Measurements from ENCODE around the gene MT1HL1. TPM values are rescaled to one million over a fixed set of nuclear protein-coding genes. Genes with fewer than 3 reads are reported as not detected.
A peak's percentile ranks its signal among the peaks of the same experiment; 100 is the strongest.

MT1HL1 gene
- polyA plus RNA-seq, 1 donor: not detected

GRCh38 chr1:237018896-237019295, 14.7 kb upstream of the MT1HL1 start:
- no peaks in the 10 kb centered on the region for H3K9me3 ChIP-seq (ENCODE audit: control insufficient read depth, low read depth, low read length)
- no peaks in the 10 kb centered on the region for H3K27me3 ChIP-seq (ENCODE audit: control insufficient read depth, insufficient read depth, low read length)
- H3K36me3 ChIP-seq (ENCODE audit: control insufficient read depth, insufficient read depth, low read length): no peaks in the 10 kb centered on the region
- no peaks in the 10 kb centered on the region for H3K4me1 ChIP-seq (ENCODE audit: control insufficient read depth, insufficient read depth, low read length)
- no peak overlapping the region for H3K4me3 ChIP-seq (ENCODE audit: low read length)
- H3K27ac ChIP-seq (ENCODE audit: low read length): no peak overlapping the region
- DNase-seq: no peak

DNA sequence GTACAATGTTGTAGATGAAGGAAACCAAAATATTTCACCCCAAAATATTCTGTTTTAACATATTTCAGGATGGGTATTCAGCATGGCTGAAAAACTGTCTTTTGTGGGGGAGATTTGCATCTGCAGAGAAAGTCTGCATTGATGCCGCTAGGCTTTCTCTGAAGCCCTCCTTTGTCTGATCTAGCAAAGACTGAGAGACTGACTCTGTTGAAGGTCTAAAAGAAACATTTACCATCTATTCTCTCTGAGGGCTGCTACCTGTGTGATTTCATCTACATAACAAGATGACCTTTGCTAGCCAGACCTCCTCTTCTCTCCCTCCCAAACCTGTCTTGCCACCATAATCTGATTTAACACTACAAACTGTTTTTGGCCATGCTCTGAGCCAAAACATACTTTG, 12.4 kb upstream of the MT1HL1 start:
- H3K27ac ChIP-seq (ENCODE audit: low read length): no peak overlapping the region
- no peak for DNase-seq
- no peak overlapping the region for H3K4me3 ChIP-seq (ENCODE audit: low read length)
- no peaks in the 10 kb centered on the region for H3K9me3 ChIP-seq (ENCODE audit: control insufficient read depth, low read depth, low read length)
- H3K36me3 ChIP-seq (ENCODE audit: control insufficient read depth, insufficient read depth, low read length): no peaks in the 10 kb centered on the region
- H3K27me3 ChIP-seq (ENCODE audit: control insufficient read depth, insufficient read depth, low read length): no peaks in the 10 kb centered on the region
- no peaks in the 10 kb centered on the region for H3K4me1 ChIP-seq (ENCODE audit: control insufficient read depth, insufficient read depth, low read length)
- no CpG with 5 or more reads among the region's 1 CpG for WGBS (ENCODE audit: insufficient coverage, low lambda C conversion rate)

- Histone ChIP-seq H3K36me3 (ENCODE audit: control insufficient read depth, insufficient read depth, low read length) (no peaks in the 10 kb centered on the region), H3K9me3 (ENCODE audit: control insufficient read depth, low read depth, low read length) (no peaks in the 10 kb centered on the region), H3K27ac (ENCODE audit: low read length) (no peak overlapping the region), H3K4me3 (ENCODE audit: low read length) (no peak overlapping the region), H3K27me3 (ENCODE audit: control insufficient read depth, insufficient read depth, low read length) (no peaks in the 10 kb centered on the region), H3K4me1 (ENCODE audit: control insufficient read depth, insufficient read depth, low read length) (no peaks in the 10 kb centered on the region)
- WGBS (ENCODE audit: insufficient coverage, low lambda C conversion rate): no CpG with 5 or more reads among the region's 5 CpGs
- DNase-seq: no peak
Measured at GRCh38 chr1:237013608-237014007, 9.4 kb upstream of the MT1HL1 start.

DNA sequence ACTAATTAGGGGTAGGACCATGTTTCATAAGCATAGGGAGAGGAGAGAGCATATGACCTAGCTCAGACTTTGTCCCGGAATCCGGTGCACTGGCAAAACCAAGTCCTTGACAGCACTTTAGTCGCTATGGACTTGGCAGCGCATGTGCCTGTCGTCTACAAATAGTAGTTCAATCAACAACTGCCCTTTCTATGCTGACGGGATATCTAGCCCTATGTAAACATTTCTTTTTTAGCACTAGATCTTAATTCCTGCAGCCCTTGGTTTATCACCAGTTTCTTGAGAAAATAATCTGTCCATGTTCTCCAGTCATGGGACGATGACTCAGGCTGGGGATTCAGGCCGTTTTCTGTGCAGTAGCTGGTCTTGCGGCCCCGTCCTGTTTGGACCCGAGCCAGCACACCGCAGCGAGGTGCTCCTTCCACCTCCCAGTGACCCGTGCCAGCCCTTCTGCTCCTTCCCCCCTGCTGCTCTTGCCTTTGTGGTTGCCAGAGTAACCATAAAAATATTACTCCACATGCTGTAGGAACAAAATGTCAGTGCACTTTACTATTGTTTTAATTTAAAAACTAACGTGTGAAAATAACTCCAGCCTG, 8.6 kb upstream of the MT1HL1 start:
- WGBS (ENCODE audit: insufficient coverage, low lambda C conversion rate): 83% methylated on average over 1 of the region's 15 CpGs
- H3K27me3 ChIP-seq (ENCODE audit: control insufficient read depth, insufficient read depth, low read length): no peaks in the 10 kb centered on the region
- H3K4me1 ChIP-seq (ENCODE audit: control insufficient read depth, insufficient read depth, low read length): no peaks in the 10 kb centered on the region
- no peak overlapping the region for H3K27ac ChIP-seq (ENCODE audit: low read length)
- no peaks in the 10 kb centered on the region for H3K9me3 ChIP-seq (ENCODE audit: control insufficient read depth, low read depth, low read length)
- H3K4me3 ChIP-seq (ENCODE audit: low read length): no peak overlapping the region
- H3K36me3 ChIP-seq (ENCODE audit: control insufficient read depth, insufficient read depth, low read length): no peaks in the 10 kb centered on the region
- DNase-seq: peak in 1 of 2 donors; percentile 6

DNA sequence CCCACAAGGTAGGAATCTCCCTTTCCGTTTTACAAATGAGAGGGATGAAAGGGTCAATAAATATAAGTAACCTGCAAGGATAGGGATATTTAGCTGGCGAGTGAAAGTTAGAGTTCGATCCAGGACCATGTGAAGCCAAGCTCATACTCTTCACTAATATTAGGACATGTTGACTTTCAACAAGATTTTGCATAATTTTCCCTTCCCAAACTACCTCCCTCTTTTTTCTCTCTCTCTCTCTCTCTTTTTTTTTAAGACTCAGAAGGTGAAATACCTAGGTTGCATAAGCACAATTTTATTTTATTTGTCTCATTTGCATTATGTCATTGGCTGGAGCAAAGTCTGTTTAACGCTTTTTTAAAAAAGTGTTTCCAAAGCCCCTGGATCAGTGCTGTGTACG, 8.1 kb upstream of the MT1HL1 start:
- Histone ChIP-seq H3K9me3 (ENCODE audit: control insufficient read depth, low read depth, low read length) (no peaks in the 10 kb centered on the region), H3K4me3 (ENCODE audit: low read length) (no peak overlapping the region), H3K27ac (ENCODE audit: low read length) (no peak overlapping the region), H3K36me3 (ENCODE audit: control insufficient read depth, insufficient read depth, low read length) (no peaks in the 10 kb centered on the region), H3K4me1 (ENCODE audit: control insufficient read depth, insufficient read depth, low read length) (no peaks in the 10 kb centered on the region), H3K27me3 (ENCODE audit: control insufficient read depth, insufficient read depth, low read length) (no peaks in the 10 kb centered on the region)
- DNase-seq: no peak
- 100% methylated on average over 1 of the region's 5 CpGs for WGBS (ENCODE audit: insufficient coverage, low lambda C conversion rate)

DNA sequence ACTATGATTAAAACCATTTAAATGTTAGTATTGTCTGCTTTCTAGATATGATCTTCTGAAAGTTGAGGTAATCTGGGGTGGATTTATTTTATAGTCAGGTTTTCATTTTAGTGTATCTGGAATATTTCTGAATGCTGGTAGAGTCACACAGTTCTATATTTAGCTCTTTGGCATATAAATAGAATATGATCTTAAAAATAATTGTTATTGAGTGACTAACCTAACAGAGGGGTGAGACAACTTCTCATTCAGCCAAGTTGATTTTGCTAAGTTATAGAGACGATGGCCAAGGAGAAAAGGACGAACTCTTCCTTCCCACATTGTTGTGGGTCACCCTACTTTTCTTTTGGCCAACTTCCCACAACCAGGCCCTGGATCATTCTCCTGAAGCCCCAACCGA, 7.2 kb upstream of the MT1HL1 start:
- Histone ChIP-seq H3K27ac (ENCODE audit: low read length) (no peak overlapping the region), H3K36me3 (ENCODE audit: control insufficient read depth, insufficient read depth, low read length) (no peaks in the 10 kb centered on the region), H3K4me3 (ENCODE audit: low read length) (no peak overlapping the region), H3K27me3 (ENCODE audit: control insufficient read depth, insufficient read depth, low read length) (no peaks in the 10 kb centered on the region), H3K4me1 (ENCODE audit: control insufficient read depth, insufficient read depth, low read length) (no peaks in the 10 kb centered on the region), H3K9me3 (ENCODE audit: control insufficient read depth, low read depth, low read length) (no peaks in the 10 kb centered on the region)
- DNase-seq: no peak
- WGBS (ENCODE audit: insufficient coverage, low lambda C conversion rate): no CpG with 5 or more reads among the region's 3 CpGs

GRCh38 chr1:237009611-237010010, 5.4 kb upstream of the MT1HL1 start:
- Histone ChIP-seq H3K4me1 (ENCODE audit: control insufficient read depth, insufficient read depth, low read length) (no peaks in the 10 kb centered on the region), H3K27me3 (ENCODE audit: control insufficient read depth, insufficient read depth, low read length) (no peaks in the 10 kb centered on the region), H3K36me3 (ENCODE audit: control insufficient read depth, insufficient read depth, low read length) (no peaks in the 10 kb centered on the region), H3K9me3 (ENCODE audit: control insufficient read depth, low read depth, low read length) (no peaks in the 10 kb centered on the region), H3K27ac (ENCODE audit: low read length) (no peak overlapping the region), H3K4me3 (ENCODE audit: low read length) (no peak overlapping the region)
- DNase-seq: no peak
- WGBS (ENCODE audit: insufficient coverage, low lambda C conversion rate): 83% methylated on average over 1 of the region's 4 CpGs

DNA sequence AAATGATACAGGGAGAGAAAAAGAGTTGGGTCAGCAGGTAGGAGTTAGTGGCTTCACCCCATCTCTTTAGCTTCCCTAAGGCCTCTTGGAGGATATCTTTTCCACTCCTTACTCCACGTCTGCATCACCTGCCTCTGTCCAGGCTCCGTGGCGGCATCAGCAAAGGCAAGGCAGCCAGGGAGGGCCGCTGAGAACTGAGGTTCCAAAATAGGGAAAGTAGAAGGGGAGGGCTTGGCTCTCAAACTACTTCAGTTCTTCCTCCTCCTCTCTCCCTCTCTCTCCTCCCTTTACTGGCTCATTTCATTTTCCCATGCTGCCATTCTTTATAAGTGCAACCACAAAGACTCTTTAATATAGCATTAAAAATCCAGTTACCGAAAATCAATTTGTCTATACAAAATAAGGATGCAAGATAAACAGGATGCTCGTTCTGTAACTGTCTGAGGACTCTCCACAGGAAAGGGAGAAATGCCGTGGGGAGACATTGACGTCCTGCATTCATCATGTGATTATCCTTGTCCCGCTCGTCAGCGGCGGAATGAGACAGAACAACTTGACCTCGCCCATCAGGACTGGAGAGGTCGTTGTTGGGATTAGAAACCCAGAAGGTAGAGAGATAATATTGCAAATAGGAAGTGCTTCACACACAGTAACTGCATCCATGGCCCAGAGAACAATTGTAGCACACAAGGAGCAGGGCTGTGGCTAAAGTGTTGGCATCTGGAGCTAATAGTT, 3.1 kb upstream of the MT1HL1 start:
- Histone ChIP-seq H3K9me3 (ENCODE audit: control insufficient read depth, low read depth, low read length) (no peaks in the 10 kb centered on the region), H3K4me1 (ENCODE audit: control insufficient read depth, insufficient read depth, low read length) (no peaks in the 10 kb centered on the region), H3K36me3 (ENCODE audit: control insufficient read depth, insufficient read depth, low read length) (no peaks in the 10 kb centered on the region), H3K4me3 (ENCODE audit: low read length) (no peak overlapping the region), H3K27ac (ENCODE audit: low read length) (no peak overlapping the region), H3K27me3 (ENCODE audit: control insufficient read depth, insufficient read depth, low read length) (no peaks in the 10 kb centered on the region)
- no peak for DNase-seq
- 100% methylated on average over 1 of the region's 14 CpGs for WGBS (ENCODE audit: insufficient coverage, low lambda C conversion rate)

DNA sequence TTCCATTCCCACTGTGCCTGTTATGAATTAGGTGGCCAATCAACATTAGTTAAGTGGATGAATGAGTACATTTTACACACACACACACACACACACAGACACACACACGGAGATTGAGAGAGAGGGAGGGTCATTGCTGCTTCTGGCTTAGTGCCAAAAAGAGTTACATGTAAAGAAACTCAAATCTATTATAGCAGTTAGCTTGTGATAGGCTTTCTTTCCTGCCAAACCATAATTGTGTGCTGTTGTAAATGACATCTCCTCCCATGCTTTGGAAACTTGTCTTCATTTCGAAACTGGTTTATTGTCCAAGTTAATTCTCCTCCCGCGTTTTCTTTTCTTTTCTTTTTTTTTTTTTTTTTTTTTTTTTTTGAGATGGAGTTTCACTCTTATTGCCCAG, 1.4 kb upstream of the MT1HL1 start:
- DNase-seq: no peak
- H3K27ac ChIP-seq (ENCODE audit: low read length): no peak overlapping the region
- no peak overlapping the region for H3K4me3 ChIP-seq (ENCODE audit: low read length)
- no peaks in the 10 kb centered on the region for H3K36me3 ChIP-seq (ENCODE audit: control insufficient read depth, insufficient read depth, low read length)
- no peaks in the 10 kb centered on the region for H3K9me3 ChIP-seq (ENCODE audit: control insufficient read depth, low read depth, low read length)
- H3K4me1 ChIP-seq (ENCODE audit: control insufficient read depth, insufficient read depth, low read length): no peaks in the 10 kb centered on the region
- no peaks in the 10 kb centered on the region for H3K27me3 ChIP-seq (ENCODE audit: control insufficient read depth, insufficient read depth, low read length)
- WGBS (ENCODE audit: insufficient coverage, low lambda C conversion rate): 81% methylated on average over 3 of the region's 4 CpGs

DNA sequence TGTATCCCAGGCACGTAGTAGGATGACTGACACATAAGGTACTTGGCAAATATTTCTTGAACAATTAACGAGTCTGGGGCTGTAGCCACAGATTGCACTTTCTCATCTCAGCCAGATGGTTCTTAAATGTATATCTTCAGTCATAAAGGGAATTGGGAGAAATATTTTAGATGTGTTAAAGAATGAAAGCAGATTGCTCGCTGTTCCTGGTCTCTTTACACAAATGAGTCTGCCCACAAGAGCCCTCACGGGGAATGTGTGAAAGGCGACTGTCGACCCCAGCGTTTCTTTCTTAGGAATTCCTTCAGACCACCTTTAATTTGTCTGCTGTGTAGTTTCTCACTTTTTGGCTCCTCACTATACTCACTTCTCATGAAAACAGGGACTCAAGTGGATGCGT, 725 bp downstream of the MT1HL1 start:
- H3K4me1 ChIP-seq (ENCODE audit: control insufficient read depth, insufficient read depth, low read length): no peaks in the 10 kb centered on the region
- H3K36me3 ChIP-seq (ENCODE audit: control insufficient read depth, insufficient read depth, low read length): no peaks in the 10 kb centered on the region
- no peak overlapping the region for H3K27ac ChIP-seq (ENCODE audit: low read length)
- WGBS (ENCODE audit: insufficient coverage, low lambda C conversion rate): 86% methylated on average over 1 of the region's 8 CpGs
- H3K9me3 ChIP-seq (ENCODE audit: control insufficient read depth, low read depth, low read length): no peaks in the 10 kb centered on the region
- DNase-seq: no peak
- H3K27me3 ChIP-seq (ENCODE audit: control insufficient read depth, insufficient read depth, low read length): no peaks in the 10 kb centered on the region
- no peak overlapping the region for H3K4me3 ChIP-seq (ENCODE audit: low read length)

DNA sequence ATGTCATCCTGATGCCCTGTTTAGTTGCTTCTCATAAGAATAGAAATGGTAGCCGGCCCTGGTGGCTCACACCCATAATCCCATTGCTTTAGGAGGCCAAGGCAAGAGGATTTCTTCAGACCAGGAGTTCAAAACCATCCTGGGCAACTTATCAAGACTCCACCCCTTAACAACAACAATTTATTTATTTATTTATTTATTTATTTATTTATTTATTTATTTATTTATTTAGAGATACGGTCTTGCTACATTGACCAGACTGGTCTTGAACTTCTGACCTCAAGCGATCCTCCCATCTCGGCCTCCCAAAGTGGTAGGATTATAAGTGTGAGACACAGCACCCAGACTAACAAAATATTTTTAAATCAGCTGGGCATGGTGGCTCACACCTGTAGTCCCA, 4.0 kb downstream of the MT1HL1 start:
- DNase-seq: no peak
- no peaks in the 10 kb centered on the region for H3K27me3 ChIP-seq (ENCODE audit: control insufficient read depth, insufficient read depth, low read length)
- H3K4me3 ChIP-seq (ENCODE audit: low read length): no peak overlapping the region
- H3K9me3 ChIP-seq (ENCODE audit: control insufficient read depth, low read depth, low read length): no peaks in the 10 kb centered on the region
- no peaks in the 10 kb centered on the region for H3K4me1 ChIP-seq (ENCODE audit: control insufficient read depth, insufficient read depth, low read length)
- H3K36me3 ChIP-seq (ENCODE audit: control insufficient read depth, insufficient read depth, low read length): no peaks in the 10 kb centered on the region
- WGBS (ENCODE audit: insufficient coverage, low lambda C conversion rate): no CpG with 5 or more reads among the region's 4 CpGs
- no peak overlapping the region for H3K27ac ChIP-seq (ENCODE audit: low read length)
